ENCODE results near the gene TUBB6. TPM values are rescaled to one million over a fixed set of nuclear protein-coding genes. Genes with fewer than 3 reads are reported as not detected.

TUBB6 gene
- total RNA-seq, 2 donors from 2014 or later, result 71.1 to 109 TPM

- no peak overlapping the region for H3K4me3 ChIP-seq
- DNase-seq (no peak), ATAC-seq (no peak)
- H3K27ac ChIP-seq, result peak overlapping the region in 3 of 4 donors; percentile 22 to 60 (median 46)
- H3K27me3 ChIP-seq, result no peaks in the 10 kb centered on the region
- H3K4me1 ChIP-seq, result peaks cover 53% of the 10 kb centered on the region
- TF ChIP-seq CTCF (IDR thresholded peaks at IDR 0.05) (no peak), POLR2A (IDR thresholded peaks at IDR 0.05) (no peak)
- no peaks in the 10 kb centered on the region for H3K9me3 ChIP-seq
- WGBS, 2 donors, result 27 to 35% methylated on average over 2 of the region's 2 CpGs
- intact Hi-C loops (cut with DNase I), result no loop called here
- peaks cover 0 to 11% of the 10 kb centered on the region in 2 donors for H3K36me3 ChIP-seq (replicated peaks in 1 of 2; ENCODE audit: insufficient read depth in 1 of 2, low read depth in 2 of 2)
Measured at GRCh38 chr18:12371590-12371989, 63.5 kb downstream of the TUBB6 start.

GRCh38 chr18:12372406-12372805, 64.4 kb downstream of the TUBB6 start:
- intact Hi-C loops (cut with DNase I), result no loop called here
- 39 to 57% methylated on average over 3 of the region's 3 CpGs for WGBS, 2 donors
- DNase-seq (no peak), ATAC-seq (no peak)
- Histone ChIP-seq H3K4me3 (no peak overlapping the region), H3K27me3 (no peaks in the 10 kb centered on the region), H3K27ac (peak overlapping the region in 3 of 4 donors; percentile 46 to 60 (median 53)), H3K4me1 (peaks cover 53% of the 10 kb centered on the region), H3K9me3 (no peaks in the 10 kb centered on the region), H3K36me3 (replicated peaks in 1 of 2; ENCODE audit: insufficient read depth in 1 of 2, low read depth in 2 of 2) (peaks cover 0 to 7% of the 10 kb centered on the region in 2 donors)
- TF ChIP-seq POLR2A (IDR thresholded peaks at IDR 0.05) (no peak), CTCF (IDR thresholded peaks at IDR 0.05) (no peak)

GRCh38 chr18:12373116-12373770, 65.2 kb downstream of the TUBB6 start:
- Histone ChIP-seq H3K9me3 (no peaks in the 10 kb centered on the region), H3K4me1 (peaks cover 59% of the 10 kb centered on the region), H3K36me3 (replicated peaks in 1 of 2; ENCODE audit: insufficient read depth in 1 of 2, low read depth in 2 of 2) (peaks cover 0 to 6% of the 10 kb centered on the region in 2 donors), H3K27ac (peak overlapping the region in 3 of 4 donors; percentile 46 to 60 (median 53)), H3K4me3 (no peak overlapping the region), H3K27me3 (no peaks in the 10 kb centered on the region)
- TF ChIP-seq POLR2A (IDR thresholded peaks at IDR 0.05), result no peak
- TF ChIP-seq CTCF (IDR thresholded peaks at IDR 0.05), result peak in 1 of 7 experiments; percentile 2
- ATAC-seq (no peak), DNase-seq (peak in 2 of 4 donors; percentile 26 to 31)
- WGBS, 2 donors, result 36 to 40% methylated on average over 4 of the region's 4 CpGs
- intact Hi-C loops (cut with DNase I), result no loop called here

- no peak for ATAC-seq
- peaks cover 59% of the 10 kb centered on the region for H3K4me1 ChIP-seq
- DNase-seq, result no peak
- intact Hi-C loops (cut with DNase I), result no loop called here
- WGBS, 2 donors, result 46 to 57% methylated on average over 2 of the region's 2 CpGs
- H3K27ac ChIP-seq, result peak overlapping the region in 3 of 4 donors; percentile 46 to 60 (median 53)
- H3K4me3 ChIP-seq, result no peak overlapping the region
- TF ChIP-seq POLR2A (IDR thresholded peaks at IDR 0.05) (no peak), CTCF (IDR thresholded peaks at IDR 0.05) (no peak)
- no peaks in the 10 kb centered on the region for H3K9me3 ChIP-seq
- peaks cover 0 to 2% of the 10 kb centered on the region in 2 donors for H3K36me3 ChIP-seq (replicated peaks in 1 of 2; ENCODE audit: insufficient read depth in 1 of 2, low read depth in 2 of 2)
- no peaks in the 10 kb centered on the region for H3K27me3 ChIP-seq
Measured at GRCh38 chr18:12373771-12374116, 65.7 kb downstream of the TUBB6 start.

GRCh38 chr18:12374401-12374800, 66.4 kb downstream of the TUBB6 start:
- no peak for ATAC-seq
- WGBS, 2 donors, result 73 to 85% methylated on average over 6 of the region's 6 CpGs
- no peak overlapping the region for H3K4me3 ChIP-seq
- intact Hi-C loops (cut with DNase I), result no loop called here
- H3K9me3 ChIP-seq, result no peaks in the 10 kb centered on the region
- H3K4me1 ChIP-seq, result peaks cover 59% of the 10 kb centered on the region
- no peaks in the 10 kb centered on the region for H3K36me3 ChIP-seq (replicated peaks in 1 of 2; ENCODE audit: insufficient read depth in 1 of 2, low read depth in 2 of 2)
- TF ChIP-seq CTCF (IDR thresholded peaks at IDR 0.05) (no peak), POLR2A (IDR thresholded peaks at IDR 0.05) (no peak)
- no peaks in the 10 kb centered on the region for H3K27me3 ChIP-seq
- no peak for DNase-seq
- peak overlapping the region in 1 of 4 donors; percentile 46 for H3K27ac ChIP-seq
